ENCODE results near the gene KDM5C.

KDM5C gene

DNA sequence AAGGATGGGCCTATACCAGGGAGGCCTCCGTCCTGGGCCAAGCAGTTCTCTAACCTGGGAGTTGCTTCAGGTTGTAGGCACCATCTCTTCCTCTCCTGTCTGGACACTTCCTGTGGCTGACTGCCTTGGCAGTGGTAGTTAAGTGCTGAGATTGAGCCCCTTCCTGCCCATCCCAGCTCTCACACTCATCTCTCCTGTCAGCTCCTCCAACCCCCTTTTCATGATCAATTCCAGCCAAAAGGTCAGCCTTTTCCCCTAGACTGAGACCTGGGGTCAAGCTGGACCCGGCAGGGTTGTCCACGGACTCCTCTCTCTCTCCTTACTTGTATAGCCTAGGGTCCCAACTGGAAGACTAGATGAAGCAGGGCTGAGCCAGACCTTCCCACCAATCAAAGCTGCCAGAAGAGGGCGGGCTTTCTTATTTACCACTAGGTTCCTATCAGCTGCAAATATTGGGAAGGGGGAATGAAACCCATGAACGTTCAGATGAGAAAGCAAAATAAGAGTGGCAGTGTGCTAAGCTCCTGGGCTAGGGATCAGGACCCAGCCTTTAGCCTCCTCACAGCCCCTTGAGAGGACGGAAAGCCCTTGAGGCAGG lies 34.5 kb downstream of the KDM5C start:
- H3K27me3 ChIP-seq (ENCODE audit: control insufficient read depth, low read length) = no peaks in the 10 kb centered on the region
- no peaks in the 10 kb centered on the region for H3K79me2 ChIP-seq (ENCODE audit: control insufficient read depth, low read length)
- no peaks in the 10 kb centered on the region for H3F3A ChIP-seq (ENCODE audit: control insufficient read depth, insufficient read depth)
- no peaks in the 10 kb centered on the region for H4K20me1 ChIP-seq (ENCODE audit: control insufficient read depth, insufficient read depth, low read depth, low read length)
- H3K4me3 ChIP-seq (ENCODE audit: low read length) = no peak overlapping the region
- peaks cover 8% of the 10 kb centered on the region; the same call in 1 of the 2 replicates for H3K36me3 ChIP-seq (ENCODE audit: control insufficient read depth, low read length)
- no peak overlapping the region for H3K27ac ChIP-seq (ENCODE audit: low read depth, low read length)
- no peaks in the 10 kb centered on the region for H3K9me2 ChIP-seq (replicated peaks; ENCODE audit: control insufficient read depth, low read length)
- H3K4me1 ChIP-seq (ENCODE audit: control insufficient read depth, low read length) = no peaks in the 10 kb centered on the region
- H3K4me2 ChIP-seq (ENCODE audit: low read length) = no peak overlapping the region
- H3K9me3 ChIP-seq (ENCODE audit: control insufficient read depth, insufficient read depth, low read length) = no peaks in the 10 kb centered on the region
- no peak for TF ChIP-seq EZH2phosphoT487 (IDR thresholded peaks at IDR 0.05; ENCODE audit: borderline replicate concordance, low read length)
- TF ChIP-seq, protein P1, sequence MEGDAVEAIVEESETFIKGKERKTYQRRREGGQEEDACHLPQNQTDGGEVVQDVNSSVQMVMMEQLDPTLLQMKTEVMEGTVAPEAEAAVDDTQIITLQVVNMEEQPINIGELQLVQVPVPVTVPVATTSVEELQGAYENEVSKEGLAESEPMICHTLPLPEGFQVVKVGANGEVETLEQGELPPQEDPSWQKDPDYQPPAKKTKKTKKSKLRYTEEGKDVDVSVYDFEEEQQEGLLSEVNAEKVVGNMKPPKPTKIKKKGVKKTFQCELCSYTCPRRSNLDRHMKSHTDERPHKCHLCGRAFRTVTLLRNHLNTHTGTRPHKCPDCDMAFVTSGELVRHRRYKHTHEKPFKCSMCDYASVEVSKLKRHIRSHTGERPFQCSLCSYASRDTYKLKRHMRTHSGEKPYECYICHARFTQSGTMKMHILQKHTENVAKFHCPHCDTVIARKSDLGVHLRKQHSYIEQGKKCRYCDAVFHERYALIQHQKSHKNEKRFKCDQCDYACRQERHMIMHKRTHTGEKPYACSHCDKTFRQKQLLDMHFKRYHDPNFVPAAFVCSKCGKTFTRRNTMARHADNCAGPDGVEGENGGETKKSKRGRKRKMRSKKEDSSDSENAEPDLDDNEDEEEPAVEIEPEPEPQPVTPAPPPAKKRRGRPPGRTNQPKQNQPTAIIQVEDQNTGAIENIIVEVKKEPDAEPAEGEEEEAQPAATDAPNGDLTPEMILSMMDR (IDR thresholded peaks at IDR 0.05; ENCODE audit: low read depth, low read length, poor library complexity, severe bottlenecking) = peak; percentile 47

DNA sequence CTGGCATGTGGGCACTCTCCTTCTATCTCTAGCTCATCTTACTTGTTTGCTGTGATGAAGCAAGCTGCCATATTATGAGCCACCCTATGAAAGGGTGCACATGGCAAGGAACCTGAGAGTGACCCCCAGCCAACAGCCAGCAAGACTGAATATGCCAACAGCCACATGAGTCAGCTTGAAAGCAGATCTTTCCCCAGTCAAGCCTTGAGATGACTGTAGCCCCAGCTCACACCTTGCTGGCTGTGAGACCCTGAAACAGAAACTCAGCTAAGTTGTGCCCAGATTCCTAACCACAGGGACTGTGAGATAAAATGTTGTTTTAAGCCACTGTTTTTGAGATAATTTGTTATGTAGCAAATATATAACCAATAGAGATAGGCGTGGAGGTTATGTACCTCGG lies 36.2 kb downstream of the KDM5C start:
- Histone ChIP-seq H3K9me2 (replicated peaks; ENCODE audit: control insufficient read depth, low read length) (no peaks in the 10 kb centered on the region), H3K4me1 (ENCODE audit: control insufficient read depth, low read length) (no peaks in the 10 kb centered on the region), H3K4me3 (ENCODE audit: low read length) (no peak overlapping the region), H3K27ac (ENCODE audit: low read depth, low read length) (no peak overlapping the region), H4K20me1 (ENCODE audit: control insufficient read depth, insufficient read depth, low read depth, low read length) (no peaks in the 10 kb centered on the region), H3K4me2 (ENCODE audit: low read length) (no peak overlapping the region), H3K36me3 (ENCODE audit: control insufficient read depth, low read length) (peaks cover 7% of the 10 kb centered on the region; the same call in 1 of the 2 replicates), H3K27me3 (ENCODE audit: control insufficient read depth, low read length) (no peaks in the 10 kb centered on the region), H3K9me3 (ENCODE audit: control insufficient read depth, insufficient read depth, low read length) (no peaks in the 10 kb centered on the region), H3F3A (ENCODE audit: control insufficient read depth, insufficient read depth) (no peaks in the 10 kb centered on the region), H3K79me2 (ENCODE audit: control insufficient read depth, low read length) (no peaks in the 10 kb centered on the region)
- TF ChIP-seq EZH2phosphoT487 (IDR thresholded peaks at IDR 0.05; ENCODE audit: borderline replicate concordance, low read length) = no peak
- TF ChIP-seq, protein P1 (IDR thresholded peaks at IDR 0.05; ENCODE audit: low read depth, low read length, poor library complexity, severe bottlenecking) = no peak

DNA sequence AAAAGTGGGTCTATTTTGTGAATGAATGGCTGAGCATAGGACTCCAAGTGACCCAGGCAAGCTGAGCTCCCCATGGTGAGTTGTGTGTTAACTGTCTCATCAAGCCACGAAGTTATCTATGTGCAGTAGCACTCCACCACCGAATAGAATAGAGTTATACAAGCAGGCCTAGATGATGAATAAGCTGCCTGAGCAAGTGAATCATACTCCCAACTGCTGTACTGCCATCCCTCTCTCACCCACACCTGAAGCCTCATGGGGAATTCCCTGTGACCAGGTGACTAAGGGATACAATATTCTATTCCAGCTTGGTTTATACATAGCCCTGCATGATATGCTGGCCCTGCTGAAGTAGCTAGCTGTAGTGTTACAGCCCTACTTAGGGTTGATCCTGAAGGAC lies 38.7 kb downstream of the KDM5C start:
- no peaks in the 10 kb centered on the region for H4K20me1 ChIP-seq (ENCODE audit: control insufficient read depth, insufficient read depth, low read depth, low read length)
- no peaks in the 10 kb centered on the region for H3K27me3 ChIP-seq (ENCODE audit: control insufficient read depth, low read length)
- H3K4me1 ChIP-seq (ENCODE audit: control insufficient read depth, low read length) = no peaks in the 10 kb centered on the region
- no peak overlapping the region for H3K4me3 ChIP-seq (ENCODE audit: low read length)
- no peaks in the 10 kb centered on the region for H3K9me2 ChIP-seq (replicated peaks; ENCODE audit: control insufficient read depth, low read length)
- no peak for TF ChIP-seq EZH2phosphoT487 (IDR thresholded peaks at IDR 0.05; ENCODE audit: borderline replicate concordance, low read length)
- TF ChIP-seq, protein P1 (IDR thresholded peaks at IDR 0.05; ENCODE audit: low read depth, low read length, poor library complexity, severe bottlenecking) = no peak
- no peaks in the 10 kb centered on the region for H3F3A ChIP-seq (ENCODE audit: control insufficient read depth, insufficient read depth)
- no peaks in the 10 kb centered on the region for H3K9me3 ChIP-seq (ENCODE audit: control insufficient read depth, insufficient read depth, low read length)
- H3K36me3 ChIP-seq (ENCODE audit: control insufficient read depth, low read length) = no peaks in the 10 kb centered on the region
- H3K27ac ChIP-seq (ENCODE audit: low read depth, low read length) = no peak overlapping the region
- H3K79me2 ChIP-seq (ENCODE audit: control insufficient read depth, low read length) = no peaks in the 10 kb centered on the region
- H3K4me2 ChIP-seq (ENCODE audit: low read length) = no peak overlapping the region

All from DOHH2 (cell line).